Spinal cord (tissue), 10 donors: ENCODE data around the gene DIDO1. TPM values are rescaled to one million over a fixed set of nuclear protein-coding genes. Genes with fewer than 3 reads are reported as not detected.

ENCODE experiments used
- DNase-seq, 6 donors: peaks; one replicate each; pipeline versions ENCODE4 v3.0.0 to v3.0.0-alpha.2; 2013 to 2015; ENCODE audit warnings: low spot score in 6 of 6, low read depth in 4 of 6
- H3K27ac ChIP-seq: one replicate; pipeline ENCODE4 v1.5.1; 2013; ENCODE audit warnings: low read depth, low read length, control low read depth
- H3K27me3 ChIP-seq: one replicate; pipeline ENCODE4 v1.6.1; 2013; ENCODE audit warnings: low read length; ENCODE audit not compliant: control insufficient read depth, insufficient read depth
- H3K36me3 ChIP-seq: one replicate; pipeline ENCODE4 v1.6.1; 2013; ENCODE audit warnings: low read length; ENCODE audit not compliant: control insufficient read depth, insufficient read depth
- H3K4me1 ChIP-seq: one replicate; pipeline ENCODE4 v1.6.1; 2013; ENCODE audit warnings: low read length; ENCODE audit not compliant: control insufficient read depth, insufficient read depth
- H3K4me3 ChIP-seq: one replicate; pipeline ENCODE4 v1.5.1; 2013; ENCODE audit warnings: low read depth, low read length, control low read depth
- H3K9me3 ChIP-seq: one replicate; pipeline ENCODE4 v1.6.1; 2013; ENCODE audit warnings: low read length; ENCODE audit not compliant: control insufficient read depth, insufficient read depth
- WGBS: methylation state at CpG from one replicate; pipeline ENCODE4 v1.1.5; 2013; ENCODE audit warnings: missing lambda C conversion rate; ENCODE audit not compliant: insufficient coverage; 5-methylcytosine and 5-hydroxymethylcytosine counted together
- polyA plus RNA-seq, 2 donors: library from polyadenylated mRNA; unstranded; fragments of 120-200 nt; gene quantifications; one replicate each; pipeline ENCODE4 v1.2.1, GENCODE V29; 2013; ENCODE audit not compliant: insufficient read length in 2 of 2
- total RNA-seq, 2 donors: library from RNA; depleted of rRNA in 1 of 2; stranded (reverse); fragments of 120-200 nt in 1 of 2; fragments of >200 nt in 1 of 2; gene quantifications; one replicate each; pipeline versions ENCODE4 v1.2.3 to v1.2.4, GENCODE V29; 2013 to 2014
- donor health status: healthy.

DIDO1 gene
- total and polyA plus RNA-seq, 4 donors = 35.4 to 54.7 (median 45.8) TPM

DNA sequence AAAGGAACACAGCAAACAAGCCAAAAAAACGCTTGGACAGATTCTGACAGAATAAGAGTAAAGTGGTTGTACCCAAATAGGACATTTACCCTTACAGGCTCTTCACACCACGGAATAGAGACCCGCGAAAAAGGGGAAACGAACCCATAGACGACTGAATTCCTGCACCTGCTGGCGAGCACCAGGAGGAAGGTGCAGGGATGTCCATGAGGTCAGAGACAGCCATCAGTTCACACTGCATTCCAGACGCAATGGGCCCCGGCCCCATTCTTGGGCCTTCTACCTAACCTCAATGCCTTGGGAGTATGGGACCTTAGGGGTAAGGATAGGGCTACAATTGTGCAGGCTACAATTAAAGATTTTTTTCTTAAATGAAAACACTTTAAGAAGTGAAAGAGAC lies 5.2 kb upstream of the DIDO1 start:
- DNase-seq = no peak

DNA sequence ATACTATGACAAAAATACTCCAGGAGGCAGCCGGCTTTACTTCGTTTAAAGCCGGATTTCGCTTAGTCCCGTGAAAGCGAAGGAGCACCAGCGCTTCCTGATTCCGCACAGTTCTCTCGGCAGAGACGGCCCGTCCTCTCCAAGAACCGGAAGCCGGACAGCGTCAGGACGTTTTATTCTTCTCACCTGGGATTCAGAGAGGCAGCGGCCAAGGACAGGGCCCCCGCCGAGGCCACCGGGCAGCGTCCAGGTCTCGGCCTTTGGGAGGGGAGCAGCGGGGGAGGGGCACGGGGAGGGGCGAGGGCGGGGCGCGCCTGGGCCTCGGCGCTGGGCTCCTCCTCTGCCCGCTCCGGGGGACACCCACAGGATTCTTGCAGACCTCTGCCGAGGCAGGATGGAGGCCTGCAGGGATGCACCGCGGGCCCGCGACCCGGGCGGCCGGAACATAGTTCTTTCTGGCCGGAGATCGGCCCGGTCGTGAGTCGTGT lies 2.8 kb upstream of the DIDO1 start:
- WGBS = 11% methylated on average over 44 of the region's 44 CpGs

More for the DNA sequence above, 5.2 kb upstream of the DIDO1 start:
- Histone ChIP-seq H3K27me3 (no peaks in the 10 kb centered on the region), H3K36me3 (peaks cover 23% of the 10 kb centered on the region), H3K9me3 (no peaks in the 10 kb centered on the region), H3K4me3 (no peak overlapping the region), H3K4me1 (peaks cover 34% of the 10 kb centered on the region), H3K27ac (no peak overlapping the region)
- WGBS = 79% methylated on average over 5 of the region's 9 CpGs

DNA sequence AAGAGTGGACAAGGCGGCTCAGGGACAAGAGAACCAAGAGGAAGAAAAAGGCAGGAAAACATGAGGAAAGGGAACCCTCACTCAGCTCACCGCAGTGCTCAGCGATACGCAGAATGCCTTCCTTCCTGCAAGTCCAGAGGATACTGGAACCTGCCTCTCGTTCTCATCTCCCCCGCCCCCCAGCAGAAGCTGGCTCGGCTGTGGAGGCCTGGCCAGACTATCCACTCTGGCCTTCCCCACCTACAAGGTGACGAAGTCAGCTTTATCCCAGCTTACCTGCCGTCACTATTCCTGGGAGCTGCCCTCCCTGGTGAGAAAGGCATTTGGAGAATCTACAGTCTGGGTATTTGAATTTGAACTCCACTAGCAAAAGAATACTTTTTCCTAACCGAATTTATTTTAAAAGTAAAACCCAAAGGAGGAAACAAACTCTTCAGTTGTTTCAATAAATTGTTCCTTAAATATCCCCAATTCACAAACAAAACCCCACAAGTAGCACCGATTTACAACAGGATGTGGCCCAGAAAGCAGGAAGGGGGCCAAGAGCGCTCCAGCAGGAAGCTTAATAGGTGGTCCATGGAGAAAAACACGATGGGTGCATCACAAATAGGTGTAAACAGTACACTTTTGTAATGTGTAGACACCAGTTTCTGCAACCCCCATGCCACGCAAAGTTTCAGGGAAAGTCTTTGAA lies 2.1 kb upstream of the DIDO1 start:
- no peak for DNase-seq
- Histone ChIP-seq H3K27me3 (no peaks in the 10 kb centered on the region), H3K4me3 (peak overlapping the region; percentile 31), H3K27ac (no peak overlapping the region), H3K36me3 (peaks cover 9% of the 10 kb centered on the region), H3K9me3 (no peaks in the 10 kb centered on the region), H3K4me1 (peaks cover 31% of the 10 kb centered on the region)
- 55% methylated on average over 10 of the region's 14 CpGs for WGBS

More for the DNA sequence above, 2.8 kb upstream of the DIDO1 start:
- Histone ChIP-seq H3K4me3 (peak overlapping the region; percentile 31), H3K27me3 (no peaks in the 10 kb centered on the region), H3K36me3 (peaks cover 12% of the 10 kb centered on the region), H3K27ac (peak overlapping the region; percentile 52), H3K9me3 (no peaks in the 10 kb centered on the region), H3K4me1 (peaks cover 29% of the 10 kb centered on the region)
- peak in 1 of 6 donors; percentile 52 for DNase-seq

DNA sequence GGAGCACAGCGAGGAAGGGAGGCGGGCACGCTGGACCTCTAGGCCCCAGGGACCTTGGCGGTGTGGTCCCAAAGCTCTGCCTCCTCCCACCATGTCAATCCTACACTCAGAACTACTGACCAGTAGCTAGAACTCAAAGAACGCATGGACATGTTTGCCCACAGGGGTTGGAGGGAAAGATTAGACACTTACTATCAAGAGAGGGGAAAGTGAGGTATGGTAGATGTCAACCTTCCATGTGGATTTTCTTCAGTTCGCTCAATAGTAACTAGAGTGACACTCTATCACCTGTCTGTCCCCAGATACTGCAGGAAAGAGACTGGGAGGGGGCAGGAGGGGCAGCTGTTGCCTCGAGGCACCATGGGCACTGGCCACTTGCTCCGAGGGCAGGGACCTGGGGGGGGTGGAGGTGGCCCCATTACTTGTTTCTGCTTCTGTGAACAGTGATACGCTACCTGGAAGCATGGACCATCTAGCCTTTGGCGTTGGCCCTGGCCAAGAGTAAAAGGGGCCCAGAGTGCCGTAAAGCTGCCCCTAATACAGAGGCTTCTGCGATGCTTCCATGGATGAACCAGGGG lies 912 bp upstream of the DIDO1 start:
- no peaks in the 10 kb centered on the region for H3K27me3 ChIP-seq
- H3K4me1 ChIP-seq = peaks cover 42% of the 10 kb centered on the region
- peak overlapping the region; percentile 95 for H3K4me3 ChIP-seq
- peaks cover 6% of the 10 kb centered on the region for H3K36me3 ChIP-seq
- 88% methylated on average over 4 of the region's 12 CpGs for WGBS
- H3K9me3 ChIP-seq = no peaks in the 10 kb centered on the region
- no peak overlapping the region for H3K27ac ChIP-seq
- DNase-seq = no peak

DNA sequence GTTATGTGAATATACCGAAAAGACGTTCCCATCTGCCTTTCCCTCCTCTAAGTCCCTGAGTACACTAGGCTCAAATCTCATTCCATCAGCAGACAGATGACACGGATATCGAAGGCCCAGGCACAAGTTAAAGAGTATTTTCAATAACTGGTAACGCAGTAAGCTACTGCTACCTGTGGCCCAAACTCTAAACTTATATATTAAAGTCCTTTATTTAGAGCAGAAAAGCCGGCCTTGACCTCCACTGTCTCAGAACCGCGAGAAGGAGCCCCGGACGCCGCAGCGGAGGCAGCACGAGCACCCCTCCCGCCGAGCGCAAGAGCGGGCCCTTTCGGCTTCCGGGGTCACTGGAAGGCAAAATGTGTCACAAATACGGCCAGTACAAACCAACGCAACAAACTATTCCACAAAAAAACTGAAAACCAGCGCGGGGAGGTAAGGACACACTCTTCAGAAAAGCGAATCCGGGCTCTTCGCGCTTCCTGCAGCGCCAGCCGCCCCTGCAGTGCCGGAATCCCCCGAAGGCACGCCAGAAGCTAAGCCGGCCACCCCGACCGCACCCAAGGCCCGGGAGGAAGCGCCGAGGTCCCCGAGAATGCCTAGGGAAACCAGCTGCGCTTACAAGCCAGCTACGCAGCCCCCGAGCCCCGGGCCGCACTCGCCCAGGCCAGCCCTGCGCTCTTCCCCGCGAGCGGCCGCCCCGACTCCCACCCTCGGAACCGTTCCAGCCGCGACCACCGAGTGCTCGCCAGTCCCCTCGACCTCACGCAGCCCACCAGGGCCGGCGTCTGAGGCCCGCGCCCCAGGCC lies 681 bp downstream of the DIDO1 start:
- Histone ChIP-seq H3K9me3 (no peaks in the 10 kb centered on the region), H3K27me3 (no peaks in the 10 kb centered on the region), H3K4me1 (peaks cover 54% of the 10 kb centered on the region), H3K27ac (peak overlapping the region; percentile 90), H3K36me3 (peaks cover 6% of the 10 kb centered on the region), H3K4me3 (peak overlapping the region; percentile 95)
- DNase-seq = peak in 2 of 6 donors; percentile 38 to 54
- WGBS = 0% methylated on average over 58 of the region's 63 CpGs

DNA sequence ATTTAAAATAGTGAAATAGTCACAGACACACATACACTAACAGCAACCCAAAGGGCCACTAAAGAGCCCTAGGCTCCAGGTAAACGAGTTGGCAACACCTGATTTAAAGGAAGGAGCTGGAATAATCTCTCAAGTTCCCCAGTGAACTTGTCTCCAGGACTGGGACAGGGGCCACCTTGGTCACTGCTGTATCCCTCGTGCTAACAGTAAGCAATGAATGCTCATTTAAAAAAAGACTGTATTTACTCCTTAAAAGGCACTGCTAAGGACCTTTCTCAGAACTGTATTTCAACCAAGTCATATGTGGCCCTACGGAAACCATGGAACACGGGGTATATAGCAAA lies 1.3 kb downstream of the DIDO1 start:
- peaks cover 6% of the 10 kb centered on the region for H3K36me3 ChIP-seq
- H3K4me1 ChIP-seq = peaks cover 58% of the 10 kb centered on the region
- peak overlapping the region; percentile 95 for H3K4me3 ChIP-seq
- H3K27me3 ChIP-seq = no peaks in the 10 kb centered on the region
- H3K9me3 ChIP-seq = no peaks in the 10 kb centered on the region
- no peak for DNase-seq
- 5% methylated on average over 2 of the region's 4 CpGs for WGBS
- H3K27ac ChIP-seq = peak overlapping the region; percentile 90

DNA sequence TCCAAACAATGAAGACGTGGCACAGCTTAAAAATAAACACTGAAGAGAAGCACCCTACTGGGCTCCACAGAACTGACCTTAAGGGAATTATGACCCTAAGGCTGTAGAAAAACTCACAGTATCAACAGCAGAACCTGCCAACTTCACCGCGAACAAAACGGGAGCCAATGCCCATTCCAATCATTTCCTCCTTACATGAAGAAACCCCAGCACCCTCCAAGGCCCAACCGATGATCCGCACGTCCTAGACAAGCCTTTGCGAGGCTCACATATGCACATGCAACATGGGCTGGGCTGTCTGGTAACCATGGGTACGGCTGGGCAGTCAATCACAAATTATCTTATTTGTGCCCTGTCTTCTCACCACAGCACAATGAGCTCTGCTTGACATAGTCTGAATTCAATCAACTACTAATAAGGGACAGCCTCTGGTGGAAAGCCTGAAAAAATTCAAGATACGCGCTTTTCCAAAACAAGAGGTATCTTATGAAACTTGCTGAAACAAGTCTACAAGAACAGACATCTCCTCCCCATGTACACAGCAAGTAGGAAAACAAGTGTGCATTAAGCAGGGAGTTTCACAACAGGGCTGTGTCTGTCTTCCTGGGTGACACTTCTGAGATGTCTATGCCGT lies 1.7 kb downstream of the DIDO1 start:
- DNase-seq = no peak
- peak overlapping the region; percentile 90 for H3K27ac ChIP-seq

DNA sequence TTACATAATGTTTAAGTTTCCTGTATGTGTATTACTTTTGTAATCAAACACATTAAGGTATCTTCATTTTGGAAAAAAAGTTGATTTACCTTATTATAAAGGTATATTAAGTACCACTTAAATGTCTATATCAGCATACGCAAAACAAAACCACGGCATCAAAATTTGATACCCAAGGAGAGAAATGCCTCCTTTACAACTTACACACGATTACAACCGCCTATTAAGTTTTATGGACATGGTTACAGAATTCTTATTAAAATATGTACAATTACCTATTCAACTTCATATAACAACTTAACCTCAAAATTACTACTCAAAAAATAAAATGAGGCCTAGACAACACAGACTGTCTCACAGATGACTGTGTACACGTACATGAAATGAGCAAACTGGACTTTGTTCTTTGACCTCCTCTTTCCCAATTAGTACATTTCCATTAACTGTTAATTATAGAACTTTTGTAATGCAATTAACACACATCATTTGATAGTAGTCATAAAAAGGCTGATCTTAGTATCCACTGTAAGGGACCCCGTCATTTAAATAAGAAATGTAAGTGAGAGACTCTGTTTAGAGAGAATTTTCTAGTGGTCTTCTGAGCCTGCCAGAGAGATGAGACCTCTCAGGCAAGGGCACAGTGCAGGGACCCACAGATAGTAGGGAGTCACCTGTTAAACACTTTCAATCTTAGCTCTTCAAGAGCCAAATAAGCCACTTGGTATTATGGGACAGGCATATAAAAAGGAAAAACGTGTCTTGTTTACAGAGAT lies 2.5 kb downstream of the DIDO1 start:
- peaks cover 49% of the 10 kb centered on the region for H3K4me1 ChIP-seq
- peaks cover 4% of the 10 kb centered on the region for H3K36me3 ChIP-seq
- peak overlapping the region; percentile 6 for H3K27ac ChIP-seq
- no peak for DNase-seq
- no peak overlapping the region for H3K4me3 ChIP-seq
- WGBS = 20% methylated on average over 1 of the region's 7 CpGs
- no peaks in the 10 kb centered on the region for H3K9me3 ChIP-seq
- no peaks in the 10 kb centered on the region for H3K27me3 ChIP-seq

More for the DNA sequence above, 1.7 kb downstream of the DIDO1 start:
- no peaks in the 10 kb centered on the region for H3K9me3 ChIP-seq
- no peaks in the 10 kb centered on the region for H3K27me3 ChIP-seq
- WGBS = 13% methylated on average over 10 of the region's 12 CpGs
- peaks cover 6% of the 10 kb centered on the region for H3K36me3 ChIP-seq
- H3K4me1 ChIP-seq = peaks cover 56% of the 10 kb centered on the region
- peak overlapping the region; percentile 95 for H3K4me3 ChIP-seq
